ENCODE measurements around the gene SPANXN2.
A peak's percentile ranks its signal among the peaks of the same experiment; 100 is the strongest.
"Not testable (repeated sequence)": the region's sequence is repeated elsewhere in the genome, so short reads cannot be mapped to it uniquely, and the experiment has no call there.

SPANXN2 gene

GRCh38 chrX:143720652-143721051 lies at the start of gene SPANXN2:
Gene SPANXN2, minus strand, starts transcription at chrX:143720752. Its CDS starts 84 bp downstream, at chrX:143720668.
- not testable (repeated sequence) for DNase-seq (ENCODE audit: low spot score)

- no peak for DNase-seq (ENCODE audit: low spot score)
Measured at GRCh38 chrX:143768976-143769375, 48.4 kb upstream of the SPANXN2 start.

GRCh38 chrX:143767789-143768188 lies 47.2 kb upstream of the SPANXN2 start:
- not testable (repeated sequence) for DNase-seq (ENCODE audit: low spot score)

GRCh38 chrX:143757887-143758286 lies 37.3 kb upstream of the SPANXN2 start:
- DNase-seq (ENCODE audit: low spot score), result no peak

GRCh38 chrX:143757375-143757774 lies 36.8 kb upstream of the SPANXN2 start:
- DNase-seq (ENCODE audit: low spot score), result no peak

- DNase-seq (ENCODE audit: low spot score), result no peak
Measured at GRCh38 chrX:143754183-143754582, 33.6 kb upstream of the SPANXN2 start.

GRCh38 chrX:143733866-143734265 lies 13.3 kb upstream of the SPANXN2 start:
- no peak for DNase-seq (ENCODE audit: low spot score)

- no peak for DNase-seq (ENCODE audit: low spot score)
Measured at GRCh38 chrX:143726296-143726695, 5.7 kb upstream of the SPANXN2 start.

GRCh38 chrX:143701460-143701859 lies 19.1 kb downstream of the SPANXN2 start:
- DNase-seq (ENCODE audit: low spot score), result no peak

GRCh38 chrX:143694885-143695284 lies 25.7 kb downstream of the SPANXN2 start:
- no peak for DNase-seq (ENCODE audit: low spot score)

- no peak for DNase-seq (ENCODE audit: low spot score)
Measured at GRCh38 chrX:143683486-143683885, 37.1 kb downstream of the SPANXN2 start.

GRCh38 chrX:143674926-143675325 lies 45.6 kb downstream of the SPANXN2 start:
- DNase-seq (ENCODE audit: low spot score), result no peak

- no peak for DNase-seq (ENCODE audit: low spot score)
Measured at GRCh38 chrX:143669395-143669794, 51.2 kb downstream of the SPANXN2 start.

- DNase-seq (ENCODE audit: low spot score), result peak; percentile 1
Measured at GRCh38 chrX:143664302-143664701, 56.2 kb downstream of the SPANXN2 start.

- no peak for DNase-seq (ENCODE audit: low spot score)
Measured at GRCh38 chrX:143663755-143664154, 56.8 kb downstream of the SPANXN2 start.

Data from HuH-7 (cell line).